ENCODE data around the gene TMEM69. TPM values are rescaled to one million over a fixed set of nuclear protein-coding genes. Genes with fewer than 3 reads are reported as not detected.
A peak's percentile ranks its signal among the peaks of the same experiment; 100 is the strongest.
"Not testable (repeated sequence)": the region's sequence is repeated elsewhere in the genome, so short reads cannot be mapped to it uniquely, and the experiment has no call there.

TMEM69 gene
- total RNA-seq, 1 donor from 2014 or later: 20.6 TPM

DNA sequence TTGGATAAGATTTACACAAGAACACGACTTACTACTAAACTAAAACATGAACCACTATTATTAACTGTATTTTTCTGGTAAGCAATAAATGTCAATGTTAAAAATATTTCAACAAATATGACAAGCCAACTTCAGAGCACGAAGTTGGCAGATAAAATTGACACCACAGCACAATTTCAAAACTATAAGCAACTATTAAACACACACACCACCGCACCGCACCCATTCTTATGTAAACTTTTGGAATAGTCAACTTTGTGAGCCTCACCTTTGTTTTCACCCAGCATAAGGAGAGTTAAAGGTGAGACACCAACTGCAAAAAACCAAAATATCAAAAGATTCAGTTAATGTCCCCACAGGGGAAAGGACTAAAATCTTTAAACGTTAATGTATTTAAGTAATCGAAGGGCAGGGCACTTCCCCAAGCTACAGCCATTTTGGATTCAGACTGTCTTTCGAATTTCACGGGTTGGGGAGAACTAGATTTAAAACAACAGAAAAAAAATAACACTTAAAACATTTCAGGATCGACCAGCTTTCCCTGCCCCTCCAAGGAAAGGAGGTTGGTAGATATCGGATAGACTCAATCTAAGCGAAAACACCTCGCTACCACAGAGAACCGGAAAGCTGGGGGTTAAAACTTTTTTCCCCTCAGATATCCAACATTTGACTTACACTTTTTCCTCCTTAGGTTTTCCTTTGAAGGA is 2.5 kb upstream of the TMEM69 start:
- Mint-ChIP-seq H3K27me3 (ENCODE audit: unreplicated experiment) (peaks cover 12% of the 10 kb centered on the region), H3K4me3 (ENCODE audit: unreplicated experiment) (peak overlapping the region; percentile 100), H3K27ac (ENCODE audit: unreplicated experiment) (peak overlapping the region; percentile 98), H3K4me1 (ENCODE audit: low read depth, unreplicated experiment) (peaks cover 9% of the 10 kb centered on the region), H3K9me3 (ENCODE audit: unreplicated experiment) (peaks cover 8% of the 10 kb centered on the region), H3K36me3 (ENCODE audit: unreplicated experiment) (no peaks in the 10 kb centered on the region)
- TF ChIP-seq CTCF (IDR thresholded peaks at IDR 0.05; ENCODE audit: partially characterized antibody, unreplicated experiment): no peak
- no peak for DNase-seq

GRCh38 chr1:45686015-45686287 is 2.0 kb upstream of the TMEM69 start:
- peak overlapping the region; percentile 98 for H3K27ac Mint-ChIP-seq (ENCODE audit: unreplicated experiment)
- peak overlapping the region; percentile 100 for H3K4me3 Mint-ChIP-seq (ENCODE audit: unreplicated experiment)
- H3K9me3 Mint-ChIP-seq (ENCODE audit: unreplicated experiment): peaks cover 8% of the 10 kb centered on the region
- peaks cover 12% of the 10 kb centered on the region for H3K27me3 Mint-ChIP-seq (ENCODE audit: unreplicated experiment)
- peak; percentile 49 for DNase-seq
- no peak for TF ChIP-seq CTCF (IDR thresholded peaks at IDR 0.05; ENCODE audit: partially characterized antibody, unreplicated experiment)
- peaks cover 9% of the 10 kb centered on the region for H3K4me1 Mint-ChIP-seq (ENCODE audit: low read depth, unreplicated experiment)
- H3K36me3 Mint-ChIP-seq (ENCODE audit: unreplicated experiment): no peaks in the 10 kb centered on the region

DNA sequence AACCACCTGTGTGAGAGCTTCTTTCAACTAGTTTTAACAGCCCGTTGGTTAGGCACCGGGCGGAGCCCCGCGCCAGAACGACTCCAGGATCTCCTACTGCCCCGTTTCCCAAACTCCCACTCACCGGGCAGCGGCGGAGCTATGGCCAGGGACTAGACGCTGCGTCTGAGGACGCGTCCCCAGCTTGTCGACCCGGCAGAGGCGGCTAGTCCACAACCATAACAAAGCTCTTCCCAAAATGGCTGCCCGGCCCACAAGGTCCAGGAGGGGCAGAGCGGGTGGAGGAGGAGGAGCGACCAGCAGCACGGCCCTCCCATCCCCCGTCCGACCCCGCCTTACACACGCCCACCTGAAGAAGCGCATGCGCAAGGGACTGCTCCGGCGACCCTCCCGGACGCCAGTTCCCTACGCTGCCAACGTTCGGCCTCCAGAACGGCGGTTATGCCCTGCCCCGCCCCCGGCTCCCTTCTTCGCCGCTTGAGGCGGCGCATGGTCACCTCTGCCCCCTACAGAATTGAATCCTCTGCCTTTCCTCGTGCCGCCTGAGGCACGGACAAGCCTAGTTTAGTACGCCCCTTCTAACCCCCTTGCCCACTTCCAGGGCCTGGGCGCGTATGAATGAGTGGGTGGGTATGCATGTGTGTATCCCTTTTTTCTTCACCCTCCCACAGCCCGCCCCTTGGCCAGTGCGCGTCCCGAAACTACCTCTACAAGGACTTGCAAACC is 1.5 kb upstream of the TMEM69 start, which contains the start of gene GPBP1L1:
Gene GPBP1L1, minus strand, starts transcription at position 246 of the 726 bp plus-strand sequence. CDS start 27,446 bp downstream, outside the sequence.
- Mint-ChIP-seq H3K4me3 (ENCODE audit: unreplicated experiment) (peak within 1 kb of the TSS; percentile 100), H3K36me3 (ENCODE audit: unreplicated experiment) (no peaks in the 10 kb centered on the region), H3K27me3 (ENCODE audit: unreplicated experiment) (peaks cover 12% of the 10 kb centered on the region), H3K9me3 (ENCODE audit: unreplicated experiment) (peaks cover 8% of the 10 kb centered on the region), H3K27ac (ENCODE audit: unreplicated experiment) (peak within 1 kb of the TSS; percentile 98), H3K4me1 (ENCODE audit: low read depth, unreplicated experiment) (peaks cover 9% of the 10 kb centered on the region)
- DNase-seq: peak; percentile 98
- TF ChIP-seq CTCF (IDR thresholded peaks at IDR 0.05; ENCODE audit: partially characterized antibody, unreplicated experiment): no peak

- Mint-ChIP-seq H3K27me3 (ENCODE audit: unreplicated experiment) (peaks cover 12% of the 10 kb centered on the region), H3K9me3 (ENCODE audit: unreplicated experiment) (peaks cover 8% of the 10 kb centered on the region)
Observed at GRCh38 chr1:45687014-45687753, 797 bp upstream of the TMEM69 start.

DNA sequence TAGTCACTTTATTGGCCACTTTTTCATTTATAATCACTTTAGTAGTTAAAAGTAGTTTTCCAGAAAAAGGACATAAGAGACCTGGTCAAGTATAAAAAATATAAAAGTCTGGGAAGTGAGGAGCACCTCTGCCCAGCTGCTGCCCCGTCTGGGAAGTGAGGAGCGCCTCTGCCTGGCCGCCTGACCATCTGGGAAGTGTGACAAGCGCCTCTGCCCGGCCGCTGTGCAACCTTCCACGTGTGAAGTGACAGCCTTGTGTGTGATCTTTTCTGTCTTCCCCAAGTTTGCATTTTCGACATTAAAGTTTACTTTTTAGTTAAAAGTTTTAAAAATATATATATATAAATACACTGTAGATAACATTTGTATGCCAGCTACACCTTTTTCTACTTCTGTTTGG is 5.8 kb downstream of the TMEM69 start:
- H3K36me3 Mint-ChIP-seq (ENCODE audit: unreplicated experiment); H3K4me1 Mint-ChIP-seq (ENCODE audit: low read depth, unreplicated experiment); H3K27me3 Mint-ChIP-seq (ENCODE audit: unreplicated experiment); H3K27ac Mint-ChIP-seq (ENCODE audit: unreplicated experiment); H3K9me3 Mint-ChIP-seq (ENCODE audit: unreplicated experiment); DNase-seq; H3K4me3 Mint-ChIP-seq (ENCODE audit: unreplicated experiment): not testable (repeated sequence)

More at GRCh38 chr1:45687014-45687753, 797 bp upstream of the TMEM69 start:
- Mint-ChIP-seq H3K4me1 (ENCODE audit: low read depth, unreplicated experiment) (peaks cover 9% of the 10 kb centered on the region), H3K4me3 (ENCODE audit: unreplicated experiment) (peak overlapping the region; percentile 100), H3K27ac (ENCODE audit: unreplicated experiment) (peak overlapping the region; percentile 98), H3K36me3 (ENCODE audit: unreplicated experiment) (no peaks in the 10 kb centered on the region)
- TF ChIP-seq CTCF (IDR thresholded peaks at IDR 0.05; ENCODE audit: partially characterized antibody, unreplicated experiment): no peak
- peak; percentile 94 for DNase-seq
